IPS-20b (cell line): ENCODE measurements around the gene LTBP2.

ENCODE experiments used
- H3K27ac ChIP-seq: one replicate; pipeline ENCODE4 v1.5.1; 2013; ENCODE audit warnings: low read length
- H3K27me3 ChIP-seq: 2 replicates; pipeline ENCODE4 v1.6.1; 2013; ENCODE audit warnings: mild to moderate bottlenecking, low read length, inconsistent platforms; ENCODE audit not compliant: insufficient read depth
- H3K36me3 ChIP-seq: 2 replicates; pipeline ENCODE4 v1.6.1; 2013; ENCODE audit warnings: low read depth, mild to moderate bottlenecking, inconsistent platforms, low read length, moderate library complexity; ENCODE audit not compliant: insufficient read depth
- H3K4me1 ChIP-seq: 2 replicates; pipeline ENCODE4 v1.6.1; 2013; ENCODE audit warnings: mild to moderate bottlenecking, control low read depth, inconsistent platforms, low read length, moderate library complexity; ENCODE audit not compliant: insufficient read depth
- H3K4me3 ChIP-seq: 2 replicates; pipeline ENCODE4 v1.5.1; 2013; ENCODE audit warnings: mild to moderate bottlenecking, low read length, inconsistent platforms
- H3K9ac ChIP-seq: 2 replicates; pipeline ENCODE4 v1.6.1; 2013; ENCODE audit warnings: low read depth, mild to moderate bottlenecking, inconsistent platforms, low read length, moderate library complexity
- H3K9me3 ChIP-seq: 2 replicates; pipeline ENCODE4 v1.6.1; 2013; ENCODE audit warnings: mild to moderate bottlenecking, low read depth, low read length, inconsistent platforms; ENCODE audit not compliant: insufficient read depth

The LTBP2 gene

GRCh38 chr14:74525361-74525851 lies 86.6 kb downstream of the LTBP2 start:
- Histone ChIP-seq H3K4me3 (no peak overlapping the region), H3K9me3 (no peaks in the 10 kb centered on the region), H3K4me1 (no peaks in the 10 kb centered on the region), H3K9ac (no peak overlapping the region), H3K27me3 (no peaks in the 10 kb centered on the region), H3K36me3 (no peaks in the 10 kb centered on the region), H3K27ac (no peak overlapping the region)

GRCh38 chr14:74524812-74525135 lies 87.3 kb downstream of the LTBP2 start:
- H3K27ac ChIP-seq, result no peak overlapping the region
- no peak overlapping the region for H3K4me3 ChIP-seq
- no peaks in the 10 kb centered on the region for H3K36me3 ChIP-seq
- no peak overlapping the region for H3K9ac ChIP-seq
- H3K27me3 ChIP-seq, result no peaks in the 10 kb centered on the region
- H3K4me1 ChIP-seq, result no peaks in the 10 kb centered on the region
- H3K9me3 ChIP-seq, result no peaks in the 10 kb centered on the region

- Histone ChIP-seq H3K27me3 (no peaks in the 10 kb centered on the region), H3K27ac (no peak overlapping the region), H3K36me3 (no peaks in the 10 kb centered on the region), H3K9ac (no peak overlapping the region), H3K4me1 (no peaks in the 10 kb centered on the region), H3K4me3 (no peak overlapping the region), H3K9me3 (no peaks in the 10 kb centered on the region)
Measured at GRCh38 chr14:74524076-74524811, 87.8 kb downstream of the LTBP2 start.

GRCh38 chr14:74522740-74523139 lies 89.3 kb downstream of the LTBP2 start:
- no peak overlapping the region for H3K9ac ChIP-seq
- H3K9me3 ChIP-seq, result no peaks in the 10 kb centered on the region
- H3K27ac ChIP-seq, result no peak overlapping the region
- no peaks in the 10 kb centered on the region for H3K4me1 ChIP-seq
- no peak overlapping the region for H3K4me3 ChIP-seq
- H3K36me3 ChIP-seq, result no peaks in the 10 kb centered on the region
- H3K27me3 ChIP-seq, result no peaks in the 10 kb centered on the region

GRCh38 chr14:74521756-74522155 lies 90.3 kb downstream of the LTBP2 start:
- Histone ChIP-seq H3K27ac (no peak overlapping the region), H3K4me1 (peaks cover 4% of the 10 kb centered on the region; the same call in 1 of the 2 replicates), H3K9ac (no peak overlapping the region), H3K27me3 (no peaks in the 10 kb centered on the region), H3K4me3 (no peak overlapping the region), H3K9me3 (no peaks in the 10 kb centered on the region), H3K36me3 (no peaks in the 10 kb centered on the region)

DNA sequence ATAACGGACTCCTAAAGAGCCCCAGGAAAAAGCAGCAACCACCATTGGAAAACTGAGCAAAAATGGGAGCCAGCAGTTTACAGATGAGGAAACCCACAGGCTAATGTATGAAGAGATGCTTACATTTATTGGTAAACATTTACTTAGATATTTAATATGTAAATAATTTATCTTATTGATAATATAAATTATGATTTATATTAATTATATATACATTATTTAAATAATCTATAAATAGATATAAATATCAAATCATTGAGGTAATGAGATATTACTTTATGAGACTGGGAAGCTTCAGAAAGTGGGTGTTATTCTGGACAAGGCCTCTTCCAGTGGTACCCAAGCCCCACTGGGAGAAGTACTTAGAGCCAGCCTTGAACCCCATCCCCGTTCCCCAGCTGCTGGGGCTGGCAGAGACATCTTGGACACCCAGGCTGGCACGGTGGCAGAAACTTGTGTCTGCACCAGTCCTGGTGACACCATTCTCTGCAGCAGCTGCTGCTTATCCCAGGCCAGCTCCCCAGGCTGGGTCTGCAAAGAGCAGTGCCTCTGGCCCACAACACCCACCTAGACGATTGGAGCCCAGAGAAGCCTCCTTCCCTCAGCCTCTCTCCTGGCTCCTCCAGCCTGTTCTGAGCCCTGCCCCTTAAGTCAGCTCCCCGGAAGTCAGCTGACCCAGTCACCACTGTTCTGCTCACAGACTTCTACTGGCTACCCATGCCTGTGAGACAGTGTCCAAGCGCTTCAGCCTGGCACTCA lies 92.5 kb downstream of the LTBP2 start:
- no peak overlapping the region for H3K4me3 ChIP-seq
- no peak overlapping the region for H3K9ac ChIP-seq
- H3K36me3 ChIP-seq, result no peaks in the 10 kb centered on the region
- H3K4me1 ChIP-seq, result peaks cover 13% of the 10 kb centered on the region; the same call in 1 of the 2 replicates
- no peaks in the 10 kb centered on the region for H3K27me3 ChIP-seq
- no peaks in the 10 kb centered on the region for H3K9me3 ChIP-seq
- no peak overlapping the region for H3K27ac ChIP-seq

DNA sequence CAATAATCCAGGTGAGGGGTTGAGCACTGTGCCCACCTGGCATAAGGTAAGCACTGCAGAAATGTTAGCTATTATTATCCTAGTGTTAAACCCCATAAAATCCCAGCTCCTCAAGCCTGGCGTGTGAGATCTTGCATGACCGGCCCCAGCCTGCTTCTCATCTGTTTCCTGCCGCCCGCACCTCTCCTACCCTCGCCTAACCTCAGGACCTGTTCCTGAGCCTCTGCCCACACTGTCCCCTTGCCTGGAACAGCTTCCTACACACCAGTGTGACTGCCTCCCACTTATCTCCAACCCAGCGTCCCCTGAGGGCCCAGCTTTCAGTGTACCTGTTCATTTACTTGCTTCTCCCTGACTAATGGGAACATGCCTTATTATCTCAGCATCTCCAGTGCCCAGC lies 93.8 kb downstream of the LTBP2 start:
- Histone ChIP-seq H3K4me1 (peaks cover 18% of the 10 kb centered on the region; the same call in 1 of the 2 replicates), H3K27ac (no peak overlapping the region), H3K9ac (no peak overlapping the region), H3K36me3 (no peaks in the 10 kb centered on the region), H3K4me3 (no peak overlapping the region), H3K9me3 (no peaks in the 10 kb centered on the region), H3K27me3 (no peaks in the 10 kb centered on the region)

DNA sequence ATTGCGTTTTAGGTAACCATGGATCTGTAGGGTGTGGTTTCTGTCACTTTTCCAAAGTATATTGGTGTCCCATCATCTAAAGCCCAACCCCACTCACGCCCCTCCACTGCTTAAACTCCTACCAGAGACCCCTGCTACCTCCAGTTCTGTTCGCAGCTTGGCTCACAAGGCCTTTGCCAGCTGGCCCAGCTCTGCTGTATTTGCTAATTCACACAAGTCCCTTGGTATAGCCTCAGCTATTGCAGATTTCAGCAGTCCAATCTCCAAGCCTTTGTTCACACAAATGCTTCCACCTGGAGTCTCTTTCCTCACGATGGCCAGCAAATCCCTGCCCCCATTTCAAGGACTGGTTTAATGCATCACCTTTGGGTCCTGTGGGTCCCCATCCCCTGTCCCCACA lies 94.3 kb downstream of the LTBP2 start:
- H3K9me3 ChIP-seq, result no peaks in the 10 kb centered on the region
- no peak overlapping the region for H3K27ac ChIP-seq
- H3K4me1 ChIP-seq, result peaks cover 18% of the 10 kb centered on the region; the same call in 1 of the 2 replicates
- H3K4me3 ChIP-seq, result no peak overlapping the region
- no peaks in the 10 kb centered on the region for H3K27me3 ChIP-seq
- no peak overlapping the region for H3K9ac ChIP-seq
- H3K36me3 ChIP-seq, result no peaks in the 10 kb centered on the region

DNA sequence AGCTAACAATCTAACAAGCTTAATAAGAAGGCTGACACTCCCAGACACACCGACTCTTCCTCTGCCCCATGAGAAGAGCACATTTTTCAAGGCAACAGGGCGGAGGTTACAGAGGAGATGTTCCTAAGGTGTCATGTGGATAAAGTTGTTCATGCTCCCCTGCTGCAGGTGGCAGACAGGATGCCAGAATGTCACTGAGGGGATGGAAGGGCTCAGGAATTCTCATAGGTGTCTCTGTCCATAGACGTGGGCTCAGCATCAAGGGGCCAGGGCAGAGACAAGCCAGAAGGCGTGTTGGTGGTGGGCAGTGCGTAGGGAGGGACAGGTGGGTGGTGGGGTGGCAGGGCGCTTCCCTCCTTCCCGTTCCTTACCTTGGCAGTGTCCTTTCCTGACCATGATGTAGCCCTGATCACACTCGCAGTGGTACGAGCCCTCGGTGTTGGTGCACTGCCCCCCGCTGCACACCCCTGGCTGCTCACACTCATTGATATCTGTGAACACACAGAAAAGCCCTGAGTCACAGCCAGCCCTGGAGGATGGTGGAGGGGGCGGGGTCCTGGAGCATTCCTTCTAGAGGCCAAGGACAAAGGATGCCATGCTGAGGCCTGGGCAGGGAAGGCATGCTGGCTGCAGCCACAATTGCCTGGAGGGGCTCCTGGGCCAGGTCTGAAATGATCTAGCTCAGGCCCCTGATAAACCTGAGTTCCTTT lies 95.4 kb downstream of the LTBP2 start:
- H3K4me3 ChIP-seq, result no peak overlapping the region
- H3K27me3 ChIP-seq, result no peaks in the 10 kb centered on the region
- H3K9ac ChIP-seq, result peak overlapping the region; percentile 37; the same call in 1 of the 2 replicates
- peaks cover 18% of the 10 kb centered on the region; the same call in 1 of the 2 replicates for H3K4me1 ChIP-seq
- H3K9me3 ChIP-seq, result no peaks in the 10 kb centered on the region
- H3K36me3 ChIP-seq, result no peaks in the 10 kb centered on the region
- no peak overlapping the region for H3K27ac ChIP-seq

- Histone ChIP-seq H3K9me3 (no peaks in the 10 kb centered on the region), H3K27ac (no peak overlapping the region), H3K36me3 (no peaks in the 10 kb centered on the region), H3K4me1 (peaks cover 19% of the 10 kb centered on the region; the same call in 1 of the 2 replicates), H3K4me3 (no peak overlapping the region), H3K9ac (no peak overlapping the region), H3K27me3 (no peaks in the 10 kb centered on the region)
Measured at GRCh38 chr14:74515891-74516412, 96.1 kb downstream of the LTBP2 start.

GRCh38 chr14:74514471-74514941 lies 97.5 kb downstream of the LTBP2 start:
- Histone ChIP-seq H3K4me3 (no peak overlapping the region), H3K36me3 (no peaks in the 10 kb centered on the region), H3K27me3 (no peaks in the 10 kb centered on the region), H3K27ac (no peak overlapping the region), H3K9ac (no peak overlapping the region), H3K9me3 (no peaks in the 10 kb centered on the region), H3K4me1 (peaks cover 24% of the 10 kb centered on the region; the same call in 1 of the 2 replicates)
